ENCODE data around the gene ATXN1.

- TF ChIP-seq, protein P1, sequence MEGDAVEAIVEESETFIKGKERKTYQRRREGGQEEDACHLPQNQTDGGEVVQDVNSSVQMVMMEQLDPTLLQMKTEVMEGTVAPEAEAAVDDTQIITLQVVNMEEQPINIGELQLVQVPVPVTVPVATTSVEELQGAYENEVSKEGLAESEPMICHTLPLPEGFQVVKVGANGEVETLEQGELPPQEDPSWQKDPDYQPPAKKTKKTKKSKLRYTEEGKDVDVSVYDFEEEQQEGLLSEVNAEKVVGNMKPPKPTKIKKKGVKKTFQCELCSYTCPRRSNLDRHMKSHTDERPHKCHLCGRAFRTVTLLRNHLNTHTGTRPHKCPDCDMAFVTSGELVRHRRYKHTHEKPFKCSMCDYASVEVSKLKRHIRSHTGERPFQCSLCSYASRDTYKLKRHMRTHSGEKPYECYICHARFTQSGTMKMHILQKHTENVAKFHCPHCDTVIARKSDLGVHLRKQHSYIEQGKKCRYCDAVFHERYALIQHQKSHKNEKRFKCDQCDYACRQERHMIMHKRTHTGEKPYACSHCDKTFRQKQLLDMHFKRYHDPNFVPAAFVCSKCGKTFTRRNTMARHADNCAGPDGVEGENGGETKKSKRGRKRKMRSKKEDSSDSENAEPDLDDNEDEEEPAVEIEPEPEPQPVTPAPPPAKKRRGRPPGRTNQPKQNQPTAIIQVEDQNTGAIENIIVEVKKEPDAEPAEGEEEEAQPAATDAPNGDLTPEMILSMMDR (IDR thresholded peaks at IDR 0.05): no peak
- no peak for TF ChIP-seq POLR2A (IDR thresholded peaks at IDR 0.05)
These were observed 323.3 kb downstream of the ATXN1 start for GRCh38 chr6:16437984-16438383.

Data from transverse colon (tissue), 3 donors.